H9 (cell line): Measurements from ENCODE around the gene RUBCN. TPM values are rescaled to one million over a fixed set of nuclear protein-coding genes. Genes with fewer than 3 reads are reported as not detected.
A peak's percentile ranks its signal among the peaks of the same experiment; 100 is the strongest.
"Not testable (repeated sequence)": the region's sequence is repeated elsewhere in the genome, so short reads cannot be mapped to it uniquely, and the experiment has no call there.

Source experiments
- DNase-seq: peaks from one replicate; pipeline ENCODE4 v3.0.0-alpha.2; 2017
- H2AFZ ChIP-seq: one replicate; pipeline ENCODE4 v1.6.1; 2013; ENCODE audit warnings: mild to moderate bottlenecking, low read length, control low read depth, moderate library complexity
- H2AK5ac ChIP-seq: 2 replicates; pipeline ENCODE4 v1.6.1; 2013; ENCODE audit warnings: low read length, control low read depth, mixed read lengths; ENCODE audit not compliant: insufficient read length
- H2BK120ac ChIP-seq: one replicate; pipeline ENCODE4 v1.6.1; 2013; ENCODE audit warnings: low read depth, mild to moderate bottlenecking, low read length, control low read depth, inconsistent platforms; ENCODE audit not compliant: poor library complexity, severe bottlenecking
- H2BK12ac ChIP-seq: 2 replicates; pipeline ENCODE4 v1.6.1; 2013; ENCODE audit warnings: low read length, control low read depth, mixed read lengths, low read depth; ENCODE audit not compliant: insufficient read length
- H2BK15ac ChIP-seq: 2 replicates; pipeline ENCODE4 v1.6.1; 2013; ENCODE audit warnings: low read depth, low read length, control low read depth
- H2BK20ac ChIP-seq: one replicate; pipeline ENCODE4 v1.6.1; 2013; ENCODE audit warnings: low read depth, mild to moderate bottlenecking, low read length, control low read depth, inconsistent platforms; ENCODE audit not compliant: poor library complexity, severe bottlenecking
- H2BK5ac ChIP-seq: 2 replicates; pipeline ENCODE4 v1.6.1; 2013; ENCODE audit warnings: low read length, control low read depth, mixed read lengths; ENCODE audit not compliant: insufficient read length
- H3K14ac ChIP-seq: 2 replicates; pipeline ENCODE4 v1.6.1; 2013; ENCODE audit warnings: low read length, control low read depth; ENCODE audit not compliant: insufficient read depth
- H3K18ac ChIP-seq: 2 replicates; pipeline ENCODE4 v1.6.1; 2013; ENCODE audit warnings: low read depth, mild to moderate bottlenecking, mixed read lengths, low read length, control low read depth; ENCODE audit not compliant: insufficient read length
- H3K23ac ChIP-seq: 2 replicates; pipeline ENCODE4 v1.6.1; 2013; ENCODE audit warnings: low read length, control low read depth, mixed read lengths, low read depth; ENCODE audit not compliant: insufficient read length
- H3K23me2 ChIP-seq: 2 replicates; pipeline ENCODE4 v1.6.1; 2013; ENCODE audit warnings: low read depth, mild to moderate bottlenecking, mixed read lengths, low read length, control low read depth; ENCODE audit not compliant: insufficient read length, poor library complexity, severe bottlenecking
- H3K27ac ChIP-seq: 2 replicates; pipeline ENCODE4 v1.5.1; 2013; ENCODE audit warnings: low read length, control low read depth, mixed read lengths, low read depth; ENCODE audit not compliant: insufficient read length
- H3K27me3 ChIP-seq: 2 replicates; pipeline ENCODE4 v1.6.1; 2013; ENCODE audit warnings: low read length, control low read depth, inconsistent platforms; ENCODE audit not compliant: insufficient read depth
- H3K4ac ChIP-seq: 2 replicates; pipeline ENCODE4 v1.6.1; 2013; ENCODE audit warnings: low read depth, mild to moderate bottlenecking, control low read depth, inconsistent platforms, low read length, moderate library complexity
- H3K4me1 ChIP-seq: 2 replicates; pipeline ENCODE4 v1.6.1; 2013; ENCODE audit warnings: low read length, control low read depth, inconsistent platforms; ENCODE audit not compliant: insufficient read depth
- H3K4me2 ChIP-seq: 2 replicates; pipeline ENCODE4 v1.6.1; 2013; ENCODE audit warnings: low read length, control low read depth, mixed read lengths; ENCODE audit not compliant: insufficient read length, insufficient read depth
- H3K56ac ChIP-seq: 2 replicates; pipeline ENCODE4 v1.6.1; 2013; ENCODE audit warnings: low read depth, mild to moderate bottlenecking, mixed read lengths, low read length, control low read depth; ENCODE audit not compliant: insufficient read length
- H3K79me1 ChIP-seq: 2 replicates; pipeline ENCODE4 v1.6.1; 2013; ENCODE audit warnings: low read depth, mild to moderate bottlenecking, moderate library complexity, low read length, control low read depth, inconsistent platforms; ENCODE audit not compliant: insufficient read depth, poor library complexity, severe bottlenecking
- H3K79me2 ChIP-seq: 2 replicates; pipeline ENCODE4 v1.6.1; 2013; ENCODE audit warnings: low read length, control low read depth, inconsistent platforms; ENCODE audit not compliant: insufficient read depth
- H3K9ac ChIP-seq: 2 replicates; pipeline ENCODE4 v1.6.1; 2013; ENCODE audit warnings: low read length, control low read depth, mixed read lengths; ENCODE audit not compliant: insufficient read length; ENCODE audit errors: extremely low read depth
- H3K9me3 ChIP-seq: one replicate; pipeline ENCODE4 v1.6.1; 2013; ENCODE audit warnings: low read depth, low read length, inconsistent platforms; ENCODE audit not compliant: control insufficient read depth
- H3T11ph ChIP-seq: one replicate; pipeline ENCODE4 v1.6.1; 2013; ENCODE audit warnings: mild to moderate bottlenecking, low read length, control low read depth, inconsistent platforms
- H4K20me1 ChIP-seq: one replicate; pipeline ENCODE4 v1.6.1; 2013; ENCODE audit not compliant: control insufficient read depth, insufficient read length, insufficient read depth
- H4K5ac ChIP-seq: 2 replicates; pipeline ENCODE4 v1.6.1; 2013; ENCODE audit warnings: low read depth, mild to moderate bottlenecking, mixed read lengths, low read length, control low read depth; ENCODE audit not compliant: insufficient read length
- H4K8ac ChIP-seq: replicated peaks from 2 replicates; pipeline ENCODE4 v1.6.1; 2013; ENCODE audit warnings: low read length, control low read depth, mixed read lengths, low read depth; ENCODE audit not compliant: insufficient read length
- H4K91ac ChIP-seq: 2 replicates; pipeline ENCODE4 v1.6.1; 2013; ENCODE audit warnings: low read depth, mild to moderate bottlenecking, moderate library complexity, mixed read lengths, low read length, control low read depth; ENCODE audit not compliant: insufficient read length
- H3K27ac Mint-ChIP-seq, 3 experiments: 2 replicates in 2 of 3; 3 replicates in 1 of 3; pipeline ENCODE4 v1.8.0; 2020 to 2021; ENCODE audit warnings: mixed read lengths in 3 of 3, mild to moderate bottlenecking in 1 of 3, moderate library complexity in 1 of 3
- H3K27me3 Mint-ChIP-seq: 2 replicates; pipeline ENCODE4 v1.8.0; 2021; ENCODE audit warnings: low read depth, mild to moderate bottlenecking, moderate library complexity, mixed read lengths
- H3K36me3 Mint-ChIP-seq, 3 experiments: 2 replicates in 2 of 3; 3 replicates in 1 of 3; pipeline ENCODE4 v1.8.0; 2020 to 2021; ENCODE audit warnings: low read depth in 3 of 3, mixed read lengths in 3 of 3; ENCODE audit not compliant: insufficient read depth in 1 of 3
- H3K4me1 Mint-ChIP-seq, 2 experiments: 2 replicates each; pipeline ENCODE4 v1.8.0; 2020; ENCODE audit warnings: mixed read lengths in 2 of 2
- H3K4me3 Mint-ChIP-seq, 2 experiments: 2 replicates in 1 of 2; 3 replicates in 1 of 2; pipeline ENCODE4 v1.8.0; 2020 to 2021; ENCODE audit warnings: mild to moderate bottlenecking in 2 of 2, mixed read lengths in 2 of 2, moderate library complexity in 1 of 2
- H3K9me3 Mint-ChIP-seq, 2 experiments: 2 replicates in 1 of 2; 3 replicates in 1 of 2; pipeline ENCODE4 v1.8.0; 2020; ENCODE audit warnings: mild to moderate bottlenecking in 2 of 2, mixed read lengths in 2 of 2, moderate library complexity in 1 of 2
- WGBS: extraction: QIAGEN DNeasy Blood & Tissue Kit; methylation state at CpG from one replicate; pipeline ENCODE4 v1.1.7; 2013; ENCODE audit warnings: missing lambda C conversion rate, low lambda C conversion rate, mixed read lengths; ENCODE audit not compliant: insufficient read length; ENCODE audit errors: extremely low coverage; 5-methylcytosine and 5-hydroxymethylcytosine counted together
- total RNA-seq: library from RNA; stranded (reverse); gene quantifications from 2 replicates; pipeline ENCODE4 v1.2.1, GENCODE V29; 2021

RUBCN gene
- total RNA-seq, 1 experiment from 2014 or later: 17.7 TPM

DNA sequence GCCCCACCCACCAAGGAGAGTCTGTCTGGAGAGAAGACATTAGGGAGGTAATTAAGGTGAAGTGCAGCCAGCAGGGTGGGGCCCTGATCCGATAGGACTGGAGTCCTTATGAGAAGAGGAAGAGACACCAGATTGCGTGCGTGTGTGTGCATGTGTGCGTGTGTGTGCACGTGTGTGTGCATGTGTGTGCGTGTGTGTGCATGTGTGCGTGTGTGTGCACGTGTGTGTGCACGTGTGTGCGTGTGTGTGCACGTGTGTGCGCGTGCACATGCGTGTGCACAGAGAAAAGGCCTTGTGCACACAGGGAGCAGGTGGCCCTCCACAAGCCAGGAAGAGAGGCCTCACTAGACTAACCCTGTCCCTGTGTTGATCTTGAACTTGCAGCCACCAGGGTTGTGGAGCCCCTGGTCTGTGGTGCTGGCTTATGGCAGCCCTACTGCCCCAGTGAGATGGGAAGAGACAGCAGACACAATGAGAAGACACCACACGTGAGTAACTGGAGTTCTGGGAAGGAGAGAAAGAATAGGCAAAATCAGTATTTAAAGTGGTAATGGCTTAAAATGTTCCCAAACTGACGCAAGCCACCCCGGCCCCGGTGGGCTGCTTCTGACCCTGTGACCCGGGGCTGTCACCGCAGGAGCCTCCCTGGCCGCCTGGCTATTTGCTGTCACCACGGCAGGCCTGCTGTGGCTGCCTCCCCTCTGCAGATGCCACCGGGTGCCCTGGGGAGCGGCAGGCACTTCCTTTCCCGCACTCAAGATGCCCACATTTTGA lies 73.2 kb downstream of the RUBCN start:
- no CpG with 5 or more reads among the region's 25 CpGs for WGBS

DNA sequence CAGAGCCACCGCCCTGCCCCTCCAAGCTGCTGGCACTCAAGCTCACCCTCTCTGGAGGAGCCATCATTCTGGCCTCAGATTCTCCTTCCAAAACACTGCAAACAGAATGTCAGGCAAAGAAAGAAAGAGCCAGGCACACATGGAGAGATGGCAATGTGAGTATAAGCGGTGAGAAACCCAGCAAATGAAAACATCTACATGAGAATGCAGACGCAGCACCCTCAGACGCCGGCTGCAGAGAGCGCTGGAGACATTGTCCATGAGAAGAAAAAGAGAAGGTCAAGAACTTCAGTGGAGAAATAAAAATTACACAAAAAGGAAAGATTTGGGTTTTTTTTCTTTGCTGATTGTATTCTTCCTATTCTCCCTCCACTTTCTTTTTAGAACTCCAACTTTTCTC lies 74.4 kb downstream of the RUBCN start:
- not testable (repeated sequence) for H2BK12ac ChIP-seq, DNase-seq, H3K56ac ChIP-seq, H3K27ac ChIP-seq, H3K27me3 ChIP-seq, H3K4me1 ChIP-seq, H3K27me3 Mint-ChIP-seq, H2BK120ac ChIP-seq, H4K8ac ChIP-seq, H3K9ac ChIP-seq, H3K4me2 ChIP-seq, H4K5ac ChIP-seq, H3K9me3 Mint-ChIP-seq, H2BK20ac ChIP-seq, H3K4ac ChIP-seq, H3K27ac Mint-ChIP-seq, H3K79me2 ChIP-seq, H3K23ac ChIP-seq, H2BK15ac ChIP-seq, H2AFZ ChIP-seq, H3K36me3 Mint-ChIP-seq, H3K18ac ChIP-seq, H3K79me1 ChIP-seq, H4K91ac ChIP-seq, H3T11ph ChIP-seq, H3K9me3 ChIP-seq, H4K20me1 ChIP-seq, H3K23me2 ChIP-seq, H2BK5ac ChIP-seq, H3K14ac ChIP-seq, H2AK5ac ChIP-seq
- Mint-ChIP-seq H3K4me1 (peaks cover 9 to 12% of the 10 kb centered on the region in 2 experiments), H3K4me3 (peak overlapping the region in 1 of 2 experiments; percentile 11; a peak in 1 of 5 replicates)
- WGBS: no CpG with 5 or more reads among the region's 6 CpGs

More for the DNA sequence above, 73.2 kb downstream of the RUBCN start:
- H3K23ac ChIP-seq, H3K27ac Mint-ChIP-seq, H3K4me2 ChIP-seq, H3K14ac ChIP-seq, H2BK12ac ChIP-seq, H2AFZ ChIP-seq, H3K9me3 Mint-ChIP-seq, H3K9ac ChIP-seq, H3K4me1 ChIP-seq, H4K5ac ChIP-seq, H3K4me3 Mint-ChIP-seq, DNase-seq, H2BK15ac ChIP-seq, H3K56ac ChIP-seq, H3K79me1 ChIP-seq, H3T11ph ChIP-seq, H2BK5ac ChIP-seq, H4K8ac ChIP-seq, H3K4ac ChIP-seq, H2AK5ac ChIP-seq, H3K9me3 ChIP-seq, H3K27me3 Mint-ChIP-seq, H2BK120ac ChIP-seq, H2BK20ac ChIP-seq, H3K27ac ChIP-seq, H4K20me1 ChIP-seq, H3K27me3 ChIP-seq, H3K79me2 ChIP-seq, H4K91ac ChIP-seq, H3K36me3 Mint-ChIP-seq, H3K23me2 ChIP-seq, H3K18ac ChIP-seq: not testable (repeated sequence)
- peaks cover 9 to 12% of the 10 kb centered on the region in 2 experiments for H3K4me1 Mint-ChIP-seq
